Stimulated activated CD8-positive, alpha-beta memory T cell treated with anti-CD3 and anti-CD28 coated beads, Interleukin-4, amount 100 ng/mL, for 4 hours (primary cell): ENCODE measurements around the gene URM1.
"Not testable (repeated sequence)": the region's sequence is repeated elsewhere in the genome, so short reads cannot be mapped to it uniquely, and the experiment has no call there.

Source experiments
- DNase-seq, 2 donors: peaks; one replicate each; pipeline ENCODE4 v3.0.0-alpha.2; 2020; ENCODE audit warnings: low read depth in 2 of 2, low spot score in 1 of 2

The URM1 gene

DNA sequence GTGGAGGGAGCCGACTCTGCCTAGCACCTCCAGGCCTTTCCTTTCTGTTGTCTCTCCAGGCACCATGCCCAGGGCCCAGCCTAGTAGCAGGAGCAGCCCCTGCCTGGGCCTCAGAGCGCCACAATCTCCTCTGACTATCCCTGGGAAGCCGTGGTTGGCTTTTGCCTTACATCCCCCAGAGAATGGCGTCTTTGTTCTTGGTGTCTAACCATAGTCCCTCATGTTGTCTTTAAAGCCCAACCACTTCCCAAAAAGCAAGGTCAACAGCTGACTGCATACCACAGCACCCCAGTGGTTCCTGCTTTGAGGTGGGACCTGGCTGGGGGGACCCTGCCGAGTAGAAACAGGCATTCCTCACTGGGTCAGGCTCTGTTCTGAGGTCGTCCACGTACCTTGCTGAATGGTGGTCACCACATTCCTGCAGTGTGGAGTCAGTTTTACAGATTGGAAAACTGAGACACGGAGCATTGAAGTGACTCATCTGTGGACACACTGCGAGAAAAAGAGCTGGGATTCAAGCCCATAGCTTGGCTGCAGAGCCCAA, 35.7 kb downstream of the URM1 start:
- no peak for DNase-seq

DNA sequence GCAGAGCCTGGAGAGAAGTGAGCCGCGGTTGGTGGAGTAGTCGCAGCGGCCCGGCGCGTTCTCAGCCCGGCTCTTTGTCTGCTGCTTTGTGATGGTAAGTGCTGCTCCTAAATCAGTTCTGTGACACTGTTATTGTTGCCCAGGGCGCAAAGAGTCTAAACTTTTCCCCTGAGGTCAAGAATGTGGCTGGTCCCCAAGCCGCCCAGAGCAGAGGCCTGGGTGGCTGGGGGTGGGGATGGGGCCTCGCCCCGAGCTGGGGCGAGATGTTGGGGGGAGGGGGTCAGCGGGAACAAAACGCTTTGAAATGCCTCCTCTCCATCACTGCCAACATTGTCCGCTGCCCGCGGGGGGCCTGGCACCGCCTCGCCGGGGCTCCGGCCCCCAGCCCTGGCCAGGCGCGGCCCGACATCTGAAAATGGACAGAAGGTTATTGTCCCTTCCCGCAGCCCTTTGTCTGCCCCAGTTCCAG, 37.8 kb downstream of the URM1 start:
- DNase-seq, result no peak

DNA sequence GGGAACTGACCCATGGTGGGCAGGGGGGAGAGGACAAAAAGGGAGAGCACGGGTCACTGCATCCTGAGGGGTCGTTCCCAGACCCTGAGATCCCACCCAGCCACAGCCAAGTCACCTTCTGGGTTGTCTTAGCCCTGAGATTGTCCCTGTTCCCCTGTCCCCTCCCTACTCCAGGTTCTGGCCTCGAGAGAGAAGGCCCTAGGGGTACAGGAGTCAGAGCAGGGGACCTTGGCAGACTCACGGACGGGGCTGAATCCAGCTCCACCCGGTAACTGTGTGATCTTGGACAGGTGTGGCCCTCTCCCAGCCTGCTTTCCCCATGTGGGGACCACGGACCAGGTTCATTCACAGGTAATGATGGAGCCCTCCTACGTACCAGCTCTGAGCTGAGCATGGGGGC, 38.3 kb downstream of the URM1 start:
- no peak for DNase-seq

DNA sequence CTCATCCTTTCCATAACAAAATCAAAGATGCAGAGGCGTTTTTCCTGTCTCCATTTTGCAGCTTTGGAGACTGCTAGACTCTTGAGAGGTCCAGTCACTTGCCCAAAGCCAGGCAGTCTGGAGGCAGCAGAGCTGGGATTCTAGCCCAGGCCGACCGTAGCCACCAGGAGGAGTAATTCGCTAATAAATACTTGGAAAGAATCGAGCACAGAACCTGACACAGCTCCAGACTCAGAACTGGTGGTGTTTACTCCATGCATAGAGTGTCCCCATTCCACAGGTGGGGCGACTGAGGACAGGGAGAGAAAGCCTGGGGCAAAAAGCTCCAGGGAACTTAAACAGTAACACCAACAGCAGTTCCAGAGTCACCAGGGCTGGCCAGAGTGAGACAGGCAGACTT, 38.8 kb downstream of the URM1 start:
- no peak for DNase-seq

DNA sequence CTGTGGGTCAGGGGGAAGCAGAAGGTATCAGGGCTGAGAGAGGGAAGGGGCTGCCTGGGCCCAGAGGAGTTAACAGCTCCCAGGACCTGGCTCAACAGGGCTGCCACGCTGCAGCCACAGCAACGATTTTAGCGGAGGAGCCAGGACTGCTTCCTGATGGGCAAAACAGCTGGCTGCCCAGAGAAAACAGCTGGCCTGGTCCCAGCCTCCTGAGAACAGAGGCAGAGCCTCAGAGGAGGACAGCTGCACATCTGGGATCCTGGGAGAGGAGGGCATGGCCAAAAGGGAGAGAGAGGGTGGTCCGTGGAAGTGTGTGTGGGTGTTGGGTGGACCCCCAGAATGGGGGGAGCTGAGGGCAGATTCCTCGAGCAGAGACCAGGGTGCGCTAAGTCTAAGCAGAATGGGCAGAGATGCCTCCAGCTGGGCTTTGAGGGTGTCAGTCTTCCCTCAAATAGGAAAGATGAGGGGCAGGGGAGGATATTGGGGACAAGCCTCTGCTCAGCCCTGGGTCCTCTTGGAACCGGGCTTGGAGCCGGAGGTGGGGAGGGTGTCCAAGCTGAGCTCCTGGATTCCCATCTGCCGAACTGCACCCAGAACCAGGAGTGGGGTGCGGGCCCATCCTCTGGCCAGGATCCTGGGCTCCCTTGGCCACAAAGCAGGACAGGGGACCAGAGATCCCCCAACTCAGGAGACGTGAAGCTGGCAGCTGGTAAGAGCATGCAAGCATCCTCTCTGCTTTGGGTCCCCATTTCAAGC, 40.4 kb downstream of the URM1 start:
- DNase-seq, result no peak

DNA sequence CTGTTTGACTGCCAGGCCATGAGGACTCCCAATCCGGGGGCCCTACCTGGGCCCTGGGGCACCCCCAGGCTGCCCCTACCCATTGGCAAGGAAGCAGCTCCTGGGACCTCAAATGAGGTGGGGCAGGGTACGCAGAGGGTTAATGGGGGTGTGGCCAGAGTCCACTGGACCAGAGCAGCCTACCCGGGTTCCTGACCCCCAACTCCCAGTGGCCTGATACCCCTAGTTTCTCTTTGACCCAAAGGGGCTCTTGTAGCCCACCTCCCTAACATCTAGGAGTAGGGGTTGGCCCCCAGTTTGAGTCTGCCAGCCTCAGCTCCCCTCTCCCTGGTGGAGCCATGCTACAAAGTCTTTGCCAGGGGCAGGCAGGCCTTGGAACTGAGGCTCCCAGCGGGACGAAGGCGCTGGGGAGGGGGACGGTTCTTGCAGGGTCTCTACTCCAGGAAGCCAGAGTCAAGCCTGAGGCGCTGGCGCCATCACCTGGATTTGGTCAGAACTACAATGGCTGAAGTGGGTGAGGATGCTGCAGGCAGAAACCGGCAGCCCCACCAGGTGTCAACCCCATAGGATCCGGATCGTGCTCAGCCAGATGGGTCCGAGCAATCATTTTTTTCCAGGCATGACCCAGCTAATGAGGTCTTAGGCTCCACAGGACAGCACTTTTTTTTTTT, 41.1 kb downstream of the URM1 start:
- DNase-seq, result no peak

DNA sequence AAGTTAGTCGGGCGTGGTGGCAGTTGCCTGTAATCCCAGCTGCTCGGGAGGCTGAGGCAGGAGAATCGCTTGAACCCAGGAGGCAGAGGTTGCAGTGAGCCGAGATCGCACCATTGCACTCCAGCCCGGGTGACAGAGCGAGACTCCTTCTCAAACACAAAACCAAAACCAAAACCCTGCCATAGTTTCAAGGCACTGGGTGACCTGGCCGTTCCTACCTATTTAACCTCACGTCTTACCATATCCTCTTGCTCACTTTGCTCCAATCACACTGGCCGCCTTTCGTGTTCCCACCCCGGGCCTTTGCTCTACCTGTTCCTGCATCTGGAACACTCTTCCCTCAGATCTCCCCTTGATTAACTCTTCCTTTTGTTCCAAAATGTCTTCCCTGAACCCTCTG, 42.6 kb downstream of the URM1 start:
- DNase-seq, result not testable (repeated sequence)

DNA sequence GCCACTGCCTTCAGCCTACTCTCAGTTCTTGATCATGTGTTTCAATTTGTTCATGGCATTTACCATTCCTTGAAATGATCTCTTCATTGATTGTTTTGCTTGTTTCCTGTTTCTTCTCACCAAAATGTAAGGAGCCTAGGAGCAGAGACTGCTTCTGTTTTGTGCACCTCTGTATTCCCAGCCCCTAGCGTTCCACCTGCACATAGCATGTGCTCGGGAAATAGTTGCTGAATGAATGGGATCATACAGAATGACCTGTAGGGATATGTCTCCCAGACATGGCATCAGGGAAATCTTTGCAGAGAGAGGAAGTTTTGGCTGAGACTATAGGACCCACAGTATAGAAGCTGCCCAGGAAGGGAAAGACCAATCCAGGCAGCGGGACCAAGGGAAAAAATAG, 43.3 kb downstream of the URM1 start:
- no peak for DNase-seq

DNA sequence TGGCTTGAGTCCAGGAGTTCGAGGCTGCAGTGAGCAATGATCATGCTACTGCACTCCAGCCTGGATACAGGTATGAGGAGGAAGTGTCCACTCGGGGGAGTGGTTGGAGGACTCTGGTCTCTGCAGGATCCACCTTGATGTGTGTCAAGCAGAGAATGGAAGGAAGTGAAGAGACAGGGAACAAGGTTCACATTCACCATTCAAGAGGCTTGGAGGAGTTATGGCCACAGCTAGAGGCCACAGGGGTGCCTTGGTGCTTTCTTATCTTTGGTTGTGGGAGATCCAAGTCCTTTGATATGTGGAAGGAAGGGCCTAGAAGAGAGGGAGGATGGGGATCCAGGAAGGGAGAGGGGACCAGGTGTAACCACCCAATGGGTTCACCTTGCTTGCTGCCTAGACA, 44.1 kb downstream of the URM1 start:
- no peak for DNase-seq

DNA sequence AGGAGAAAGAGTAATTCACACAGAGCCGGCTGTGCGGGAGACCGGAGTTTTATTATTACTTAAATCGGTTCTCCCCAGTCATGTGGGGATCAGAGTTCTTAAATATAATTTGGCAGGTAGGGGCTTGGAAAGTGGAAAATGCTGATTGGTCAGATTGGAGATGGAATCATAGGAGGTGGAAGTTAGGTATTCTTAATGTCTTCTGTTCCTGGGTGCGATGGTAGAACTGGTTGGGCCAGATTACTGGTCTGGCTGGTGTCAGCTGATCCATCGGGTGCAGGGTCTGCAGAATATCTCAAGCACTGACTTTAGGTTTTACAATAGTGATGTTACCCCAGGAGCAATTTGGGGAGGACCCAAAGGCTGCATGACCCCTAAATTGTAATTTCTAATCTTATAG, 44.8 kb downstream of the URM1 start:
- DNase-seq, result no peak

DNA sequence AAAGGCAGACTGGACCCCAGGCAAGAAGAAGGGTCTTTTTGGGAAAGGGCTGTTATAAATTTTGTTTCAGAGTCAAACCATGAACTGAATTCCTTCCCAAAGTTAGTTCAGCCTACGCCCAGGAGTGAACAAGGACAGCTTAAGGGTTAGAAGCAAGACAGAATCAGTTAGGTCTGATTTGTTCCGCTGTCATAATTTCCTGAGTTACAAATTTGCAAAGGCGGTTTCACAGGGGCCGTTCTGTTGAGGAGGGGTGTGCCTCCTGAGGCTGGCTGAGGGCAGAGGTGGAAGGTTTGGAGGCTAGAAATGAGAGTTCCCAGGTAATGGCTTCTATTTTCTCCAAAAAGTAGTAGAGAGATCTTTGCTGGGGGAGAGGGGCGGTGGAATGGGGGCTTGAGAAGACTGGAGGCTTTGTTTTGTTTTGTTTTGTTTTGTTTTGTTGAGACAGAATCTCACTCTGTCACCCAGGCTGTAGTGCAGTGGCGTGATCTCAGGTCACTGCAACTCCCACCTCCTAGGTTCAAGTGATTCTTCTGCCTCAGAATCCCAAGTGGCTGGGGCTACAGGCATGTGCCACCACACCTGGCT, 45.4 kb downstream of the URM1 start:
- no peak for DNase-seq

DNA sequence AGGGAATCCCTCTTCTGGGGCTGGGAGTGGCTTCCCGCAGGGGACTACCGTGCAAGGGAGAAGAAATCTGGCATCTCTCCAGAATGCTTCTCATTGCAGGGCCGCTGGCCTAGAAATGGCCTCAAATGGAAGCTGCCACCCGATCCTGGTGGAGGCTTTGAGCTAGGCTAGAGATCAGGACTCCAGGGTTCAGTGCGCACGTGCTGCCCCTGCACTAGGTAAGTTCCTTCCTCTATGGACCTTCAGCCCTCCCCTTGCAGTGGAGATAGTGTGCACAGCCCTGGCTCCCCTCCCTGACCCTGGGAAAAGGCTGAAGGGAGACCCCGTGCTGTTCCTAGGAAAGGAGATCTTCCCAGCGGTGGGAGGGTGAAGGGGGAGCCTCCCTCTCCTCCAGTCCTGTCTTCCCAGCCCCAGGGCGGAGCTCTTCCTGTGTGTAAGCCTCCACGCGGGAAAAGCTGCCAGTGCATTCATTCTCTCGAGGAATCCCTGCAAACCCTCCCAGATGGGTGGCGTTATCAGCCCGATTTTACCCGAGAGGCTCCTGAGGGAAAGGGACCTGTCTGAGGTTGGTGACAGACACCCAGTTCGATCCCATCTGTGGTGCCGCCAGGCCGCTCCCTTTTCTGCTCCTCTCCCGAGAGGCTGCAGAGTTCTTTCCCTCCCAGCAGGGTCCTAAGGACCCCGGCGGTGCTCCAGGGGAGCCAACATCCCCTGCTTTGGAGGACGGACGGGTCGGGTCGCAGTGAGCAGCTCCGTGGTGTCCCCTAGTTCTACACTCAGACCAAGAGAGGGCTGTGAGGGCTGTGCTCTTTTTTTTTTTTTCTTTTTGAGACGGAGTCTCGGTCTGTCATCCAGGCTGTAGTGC, 48.1 kb downstream of the URM1 start:
- no peak for DNase-seq

DNA sequence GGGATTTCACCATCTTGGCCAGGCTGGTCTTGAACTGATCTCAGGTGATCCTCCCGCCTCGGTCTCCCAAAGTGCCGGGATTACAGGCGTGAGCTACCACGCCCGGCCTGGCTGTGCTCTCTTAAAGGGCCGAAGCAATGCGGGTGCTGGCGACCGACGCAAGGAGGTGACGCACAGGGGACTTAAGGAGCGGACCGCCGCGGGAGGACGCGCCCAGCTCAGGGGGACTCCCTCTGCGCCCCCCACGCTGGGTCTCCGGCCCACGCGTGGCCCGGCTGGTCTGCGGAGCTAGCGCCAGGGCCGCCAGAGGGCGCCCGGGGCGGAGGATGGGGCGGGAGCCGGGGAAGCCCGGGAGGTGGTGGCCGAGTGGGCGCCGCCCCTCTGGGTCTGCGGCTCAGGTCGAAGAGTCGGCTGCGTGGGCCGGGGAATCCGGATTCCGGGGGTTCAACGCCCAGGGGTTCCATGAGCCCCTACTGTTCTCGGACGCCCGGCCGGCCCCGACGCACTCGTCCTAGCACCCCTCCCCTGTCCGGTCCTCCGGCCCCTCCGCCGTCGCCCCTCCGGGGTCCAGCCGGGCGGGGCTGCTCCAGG, 49.0 kb downstream of the URM1 start:
- peak; percentile 31 to 45 for DNase-seq

DNA sequence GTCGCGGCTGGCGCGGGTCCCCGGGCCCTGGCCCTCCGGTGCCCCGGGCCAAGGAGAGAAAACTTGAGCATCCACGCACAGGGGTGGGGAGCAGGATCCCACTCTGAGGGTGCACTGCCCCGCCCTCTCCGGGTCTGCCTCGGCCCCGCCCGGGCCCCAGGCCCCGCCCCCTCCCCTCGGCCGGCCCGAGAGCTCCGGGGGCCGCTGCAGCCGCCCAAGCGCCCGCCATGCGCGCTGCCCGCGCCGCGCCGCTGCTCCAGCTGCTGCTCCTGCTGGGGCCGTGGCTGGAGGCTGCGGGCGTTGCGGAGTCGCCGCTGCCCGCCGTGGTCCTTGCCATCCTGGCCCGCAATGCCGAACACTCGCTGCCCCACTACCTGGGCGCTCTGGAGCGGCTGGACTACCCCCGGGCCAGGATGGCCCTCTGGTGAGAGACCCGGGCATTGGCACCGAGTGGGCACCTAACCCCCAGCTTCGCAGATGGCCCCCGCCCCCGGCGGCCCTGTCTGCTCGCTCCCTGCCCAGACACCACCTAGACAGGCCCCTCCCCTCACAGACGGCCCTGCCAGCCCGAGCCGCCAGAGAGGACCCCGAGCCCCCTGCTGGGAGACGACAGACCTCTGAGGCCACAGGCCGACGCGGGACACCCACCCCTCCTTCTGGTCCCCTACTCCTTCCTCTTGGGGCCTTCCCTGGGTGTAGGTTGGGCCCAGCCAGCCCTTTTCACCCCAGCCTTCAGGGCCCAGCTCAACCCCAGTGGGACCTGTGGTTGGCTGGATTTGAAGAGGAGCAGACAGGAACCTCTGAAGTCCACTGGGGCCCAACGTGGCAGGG, 49.7 kb downstream of the URM1 start, which contains the start of gene CERCAM:
Gene CERCAM, plus strand, starts transcription at position 207 of the 831 bp plus-strand sequence. Its CDS starts 21 bp downstream, at position 228.
- peak in 1 of 2 donors; percentile 24 for DNase-seq

DNA sequence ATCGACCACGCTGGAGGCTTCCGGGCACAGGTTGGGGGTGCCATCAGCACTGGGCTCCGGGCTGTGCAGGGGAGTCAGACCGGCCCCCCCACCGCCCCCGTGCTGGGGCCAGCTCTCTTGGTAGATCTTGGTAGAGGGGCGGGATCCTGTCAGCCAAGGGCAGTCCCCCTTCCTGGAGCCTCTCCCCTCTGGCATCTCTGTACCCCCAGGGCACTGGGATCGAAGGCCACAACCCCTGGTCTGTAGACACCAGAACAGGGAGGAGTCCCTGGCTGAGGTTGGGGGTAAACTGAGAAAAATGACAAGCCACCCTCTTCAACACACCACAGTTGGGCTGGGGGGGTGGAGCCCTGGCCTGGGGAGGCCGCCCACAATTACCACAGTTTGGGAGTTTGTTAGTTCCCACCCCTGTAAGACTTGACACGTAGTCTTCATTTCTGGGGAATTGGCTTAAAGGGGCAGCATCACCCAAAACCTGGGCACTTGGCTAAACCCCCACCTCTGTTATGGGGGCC, 50.4 kb downstream of the URM1 start:
- DNase-seq, result no peak

DNA sequence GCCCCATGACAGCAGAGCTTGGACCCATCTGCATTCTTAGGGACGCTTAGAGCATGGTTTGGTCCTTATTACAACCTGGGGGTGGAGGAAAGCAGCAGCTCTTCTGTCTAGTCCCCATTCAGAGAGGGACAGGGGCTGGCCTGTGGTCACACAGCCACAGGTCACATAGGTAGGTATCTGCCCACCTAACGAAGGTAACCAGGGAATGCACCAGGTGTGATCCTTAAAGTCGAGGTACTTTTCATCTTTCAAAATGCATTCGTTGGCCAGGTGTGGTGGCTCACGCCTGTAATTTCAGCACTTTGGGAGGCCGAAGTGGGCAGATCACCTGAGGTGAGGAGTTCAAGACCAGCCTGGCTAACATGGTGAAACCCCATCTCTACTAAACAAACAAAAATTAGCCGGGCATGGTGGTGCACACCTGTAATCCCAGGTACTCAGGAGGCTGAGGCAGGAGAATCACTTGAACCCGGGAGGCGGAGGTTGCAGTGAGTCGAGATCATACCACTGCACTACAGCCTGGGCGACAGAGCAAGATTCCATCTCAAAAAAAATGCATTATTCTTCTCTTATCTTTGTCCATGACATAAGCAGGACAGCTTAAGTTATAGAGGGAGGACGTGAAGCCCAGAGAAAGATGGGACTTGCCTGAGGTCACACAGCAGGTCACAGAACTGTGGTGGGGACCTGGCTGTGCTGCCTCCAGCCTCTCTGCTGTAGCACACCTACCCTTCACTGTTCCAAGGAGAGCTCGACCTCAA, 51.0 kb downstream of the URM1 start:
- DNase-seq, result not testable (repeated sequence)

DNA sequence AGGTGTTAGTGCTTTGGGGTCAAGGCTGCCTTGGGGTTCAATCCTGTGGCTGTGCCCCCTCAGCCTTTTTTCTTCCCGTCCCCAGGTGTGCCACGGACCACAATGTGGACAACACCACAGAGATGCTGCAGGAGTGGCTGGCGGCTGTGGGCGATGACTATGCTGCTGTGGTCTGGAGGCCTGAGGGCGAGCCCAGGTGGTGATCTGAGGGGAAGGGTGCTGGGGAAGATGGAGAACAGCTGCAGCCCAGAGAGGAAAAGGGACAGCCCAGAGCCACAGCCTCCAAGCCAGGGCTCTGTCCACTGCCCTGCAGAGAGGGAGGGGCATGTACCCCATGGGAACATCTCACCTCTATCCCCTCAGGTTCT, 51.6 kb downstream of the URM1 start:
- no peak for DNase-seq

DNA sequence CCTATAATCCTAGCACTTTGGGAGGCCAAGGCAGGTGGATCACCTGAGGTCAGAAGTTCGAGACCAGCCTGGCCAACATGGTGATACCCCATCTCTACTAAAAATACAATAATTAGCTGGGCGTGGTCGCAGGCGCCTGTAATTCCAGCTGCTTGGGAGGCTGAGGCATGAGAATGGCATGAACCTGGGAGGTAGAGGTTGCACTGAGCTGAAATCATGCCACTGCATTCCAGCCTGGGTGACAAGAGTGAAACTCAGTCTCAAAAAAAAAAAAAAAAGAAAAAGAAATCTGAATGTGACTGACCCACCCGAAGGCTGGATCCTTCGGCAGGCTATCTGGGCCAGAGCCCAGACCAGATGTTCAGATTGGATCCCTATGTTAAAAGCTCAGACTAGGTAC, 52.2 kb downstream of the URM1 start:
- DNase-seq, result not testable (repeated sequence)

DNA sequence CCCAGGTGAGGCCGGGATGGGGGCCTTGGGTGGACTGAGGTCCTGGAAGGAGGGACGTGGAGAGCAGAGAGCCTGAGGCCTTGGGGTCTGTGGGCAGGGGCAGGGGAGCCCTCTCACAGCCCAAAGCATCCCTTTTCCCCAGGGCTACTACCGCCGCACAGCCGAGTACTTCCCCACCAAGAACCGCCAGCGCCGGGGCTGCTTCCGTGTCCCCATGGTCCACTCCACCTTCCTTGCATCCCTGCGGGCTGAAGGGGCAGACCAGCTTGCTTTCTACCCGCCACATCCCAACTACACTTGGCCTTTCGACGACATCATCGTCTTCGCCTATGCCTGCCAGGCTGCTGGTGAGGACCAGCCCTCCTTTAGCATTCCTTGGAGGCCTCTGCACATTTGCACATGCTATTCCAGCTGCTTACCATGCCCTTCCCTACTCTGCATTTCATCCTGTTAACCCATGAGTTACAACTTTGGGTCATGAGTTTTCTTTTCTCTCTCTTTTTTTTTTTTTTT, 53.1 kb downstream of the URM1 start:
- no peak for DNase-seq
